GM21447 (cell line): ENCODE measurements around the gene MLLT1.

Experiments used
- ATAC-seq: cut with Tn5 transposase; IDR thresholded peaks from one replicate; pipeline ENCODE4 v1.9.1; 2021; ENCODE audit not compliant: unreplicated experiment

The MLLT1 gene

DNA sequence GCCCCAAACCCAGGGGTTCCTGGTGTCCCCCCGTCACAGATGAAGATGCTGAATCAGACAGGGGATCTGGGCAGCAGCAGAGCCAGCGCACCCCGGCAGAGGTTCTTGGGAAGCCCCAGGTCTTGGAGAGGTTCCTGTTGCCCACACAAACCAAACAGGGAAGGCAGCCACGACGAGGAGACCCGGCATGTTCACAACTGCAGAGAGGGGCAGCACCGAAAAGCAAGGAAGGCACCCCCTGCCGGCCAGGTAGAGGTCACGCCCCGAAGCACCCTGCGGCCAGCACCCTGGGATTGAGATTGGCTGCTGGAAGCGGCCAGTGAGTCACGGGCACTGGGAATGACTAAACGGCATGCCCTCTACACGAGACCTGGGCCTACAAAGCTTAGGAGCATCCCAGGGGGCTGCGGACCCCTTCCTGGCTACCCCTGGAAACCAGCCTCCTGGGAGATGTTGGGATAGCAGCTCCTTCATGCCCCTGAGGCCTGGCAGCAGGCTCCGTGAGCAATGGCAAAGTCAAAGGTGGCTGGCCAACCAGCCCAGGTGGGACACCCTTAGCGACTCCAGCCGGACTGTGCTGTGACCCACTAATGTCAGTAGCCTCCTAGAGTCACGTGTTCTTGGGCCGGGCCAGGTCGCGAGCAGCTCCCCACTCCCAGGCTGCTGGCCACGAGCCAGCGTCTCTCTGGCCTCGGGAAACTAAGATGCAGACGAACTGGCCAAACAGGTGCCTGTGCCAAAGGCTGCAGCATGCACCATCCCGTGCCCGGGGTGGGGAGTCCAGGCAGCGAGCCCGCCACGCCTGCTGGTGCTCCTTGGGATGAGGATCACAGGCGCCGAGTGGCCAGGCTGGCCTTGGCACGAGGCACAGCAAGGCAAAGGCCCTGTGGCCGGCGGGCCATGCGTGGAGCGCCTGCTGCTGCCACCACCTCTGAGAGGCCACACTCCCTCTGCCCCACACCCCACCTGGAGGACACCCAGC lies 43.2 kb downstream of the MLLT1 start:
- no peak for ATAC-seq

DNA sequence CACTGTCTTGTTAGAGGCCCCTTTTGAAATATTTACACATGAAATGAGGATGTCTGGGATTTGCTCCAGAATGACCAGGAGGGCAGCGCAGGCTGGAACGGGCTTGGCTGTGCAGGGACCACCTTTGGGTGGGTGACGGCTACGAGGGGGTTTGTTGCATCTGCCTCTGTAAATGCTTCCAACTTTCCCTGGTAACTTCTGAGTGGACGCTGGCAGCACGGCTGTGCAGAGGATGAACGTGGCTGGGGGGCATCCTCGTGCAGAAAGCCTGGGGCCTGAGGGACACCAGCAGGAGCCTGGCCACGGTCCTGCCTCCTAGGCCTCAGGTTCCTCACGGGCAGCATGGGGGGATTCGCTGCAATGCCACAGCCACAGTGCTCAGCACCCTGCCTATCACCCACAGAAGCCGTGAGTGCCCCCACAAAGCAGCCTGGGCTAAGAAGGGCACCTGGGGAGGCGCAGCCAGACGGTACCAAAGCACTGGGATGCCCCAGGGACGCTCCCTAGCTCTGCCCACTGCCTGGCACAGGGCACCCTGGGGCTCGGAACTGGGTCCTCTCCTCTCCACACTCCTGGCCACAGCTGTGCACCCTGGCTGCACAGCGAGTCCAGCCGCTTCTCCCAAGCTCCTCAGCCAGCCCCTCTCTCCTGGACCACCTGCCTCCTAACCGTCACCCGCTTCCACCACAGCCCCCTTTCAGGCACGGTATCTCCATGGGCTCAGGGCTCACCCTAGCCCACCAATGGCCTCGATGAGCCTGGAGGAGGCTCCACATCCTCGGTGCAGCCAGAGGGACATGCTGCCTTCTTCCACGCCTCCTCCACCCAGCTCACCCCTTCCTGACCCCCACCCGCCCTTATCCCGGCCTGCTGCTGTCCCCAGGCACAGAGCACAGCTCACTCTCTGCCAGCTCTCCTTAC lies 44.5 kb downstream of the MLLT1 start:
- ATAC-seq, result no peak

DNA sequence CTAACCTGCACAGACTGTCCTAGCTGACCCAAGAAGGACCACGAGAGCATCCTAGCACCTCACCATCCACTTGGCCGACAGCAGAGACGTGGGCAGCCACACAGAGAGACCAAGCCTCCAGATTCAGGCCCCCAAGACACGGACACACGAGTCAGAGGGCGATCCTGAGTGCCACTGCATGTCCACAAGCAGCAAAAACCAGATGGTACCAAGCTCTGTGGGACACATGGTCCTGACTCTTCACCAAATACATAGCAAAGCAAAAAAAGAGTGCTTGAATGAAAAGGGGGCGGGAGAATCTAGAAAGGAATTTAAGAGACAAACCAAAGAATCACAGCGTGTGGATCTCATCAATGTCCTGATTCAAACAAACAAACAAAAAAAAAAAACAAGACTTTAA lies 45.2 kb downstream of the MLLT1 start:
- no peak for ATAC-seq

DNA sequence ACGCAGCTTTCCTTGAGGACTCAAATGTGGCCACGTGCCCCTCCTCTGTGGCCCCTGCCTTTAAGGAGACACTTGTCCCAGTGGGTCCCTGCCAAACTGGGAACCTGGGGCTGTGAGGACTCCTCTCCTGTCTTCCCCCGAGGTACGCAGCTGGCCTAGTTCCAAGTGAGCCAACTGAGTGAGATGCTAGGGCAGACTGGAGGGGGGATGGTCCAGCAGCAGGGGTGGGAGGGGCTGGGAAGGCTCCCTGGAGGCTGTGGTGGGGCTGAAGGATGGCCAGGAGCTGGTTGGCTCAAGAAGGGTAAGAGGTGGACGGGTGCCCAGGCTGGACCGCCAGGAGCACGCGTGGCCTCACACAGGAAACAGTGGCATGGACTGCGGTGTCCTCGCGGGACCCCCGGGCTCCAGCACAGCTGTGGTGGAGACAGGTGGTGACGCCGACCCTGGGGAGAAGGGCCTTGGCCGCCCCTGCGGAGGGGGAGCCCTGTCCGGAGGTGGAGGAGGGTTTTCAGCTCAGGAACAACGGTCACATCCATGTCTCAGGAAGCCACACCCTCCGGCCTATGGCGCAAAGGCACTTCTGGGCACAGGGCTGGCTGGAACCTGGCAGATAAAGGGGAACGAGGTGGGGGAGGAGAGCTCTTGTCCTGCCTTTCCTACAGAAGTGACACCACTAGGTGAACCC lies 45.8 kb downstream of the MLLT1 start:
- no peak for ATAC-seq

DNA sequence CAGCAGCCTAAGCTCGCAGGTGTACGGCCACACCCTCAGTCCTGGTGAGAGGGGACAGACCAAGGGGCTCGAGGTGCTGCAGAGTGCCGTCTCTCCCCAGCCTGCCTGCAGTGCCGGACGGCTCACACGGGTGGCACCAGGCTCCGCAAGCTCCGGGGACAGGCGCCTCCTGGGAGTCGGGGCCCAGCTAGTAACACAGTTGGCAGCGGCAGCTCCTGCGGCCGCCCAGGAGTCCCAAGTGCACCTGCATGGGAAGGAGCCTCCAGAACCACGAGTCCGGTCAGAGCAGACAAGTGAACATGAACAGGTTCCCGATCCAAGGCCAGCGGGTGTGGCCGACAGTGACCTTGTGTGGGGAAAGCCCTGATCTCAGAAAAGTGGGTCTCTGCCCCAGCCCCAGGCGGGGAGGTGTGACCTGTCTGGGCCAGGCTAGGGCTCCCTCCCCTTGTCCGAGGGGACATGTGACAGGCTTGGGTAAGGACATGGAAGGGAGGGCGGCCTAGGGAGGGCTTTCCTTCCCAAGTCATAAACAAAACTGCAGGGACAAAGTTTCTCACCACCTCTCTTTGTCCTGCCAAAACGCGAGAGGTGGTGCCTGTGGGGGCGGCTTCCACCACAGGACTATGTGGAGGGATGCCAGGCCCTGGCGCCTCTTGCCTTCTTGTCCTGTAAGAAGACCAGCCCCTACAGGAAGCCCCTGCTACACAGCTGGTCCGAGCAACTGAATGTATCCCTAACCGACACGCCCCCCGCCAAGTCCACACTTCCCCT lies 46.5 kb downstream of the MLLT1 start:
- ATAC-seq, result no peak

DNA sequence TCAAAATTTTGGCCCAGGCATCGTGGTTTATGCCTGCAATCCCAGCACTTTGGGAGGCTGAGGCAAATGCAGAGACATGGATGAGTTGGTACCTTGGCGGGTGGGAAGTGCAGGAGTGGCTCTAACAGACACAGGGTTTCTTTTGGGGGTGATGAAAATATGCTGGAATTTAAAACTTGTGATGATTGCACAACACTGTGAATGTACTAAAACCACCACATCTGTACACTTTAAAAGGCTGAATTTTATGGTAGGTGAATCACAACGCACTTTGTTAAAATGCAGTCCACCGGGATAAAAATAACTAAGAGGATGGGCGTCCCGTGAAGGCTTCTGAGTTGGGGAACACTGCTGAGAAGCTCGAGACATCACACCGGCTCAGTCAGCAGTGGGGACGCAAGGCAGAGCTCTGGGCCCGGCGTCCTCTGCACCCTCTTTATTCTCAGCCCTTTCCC lies 47.1 kb downstream of the MLLT1 start:
- no peak for ATAC-seq

DNA sequence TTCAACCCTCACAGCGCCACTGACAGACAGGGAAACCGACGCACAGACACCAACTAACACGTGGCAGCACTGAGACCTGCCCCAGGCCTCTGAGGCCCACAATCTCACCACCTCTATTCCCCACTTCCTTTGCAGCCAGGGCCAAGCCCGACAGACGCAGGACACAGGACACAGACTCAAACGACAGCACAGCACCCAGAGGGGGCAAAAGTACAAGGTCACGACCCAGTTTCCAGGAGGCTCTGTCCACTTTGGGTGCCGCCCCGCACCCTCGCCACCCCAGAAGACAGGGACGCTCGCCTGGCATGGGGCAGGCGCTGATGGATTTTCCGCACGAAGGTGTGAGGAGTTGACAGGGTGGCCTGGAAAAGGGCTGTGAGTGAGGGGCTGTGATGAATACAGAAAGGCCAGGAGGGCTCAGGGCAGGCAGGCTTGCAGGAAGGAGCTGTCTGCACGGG lies 48.8 kb downstream of the MLLT1 start:
- no peak for ATAC-seq

DNA sequence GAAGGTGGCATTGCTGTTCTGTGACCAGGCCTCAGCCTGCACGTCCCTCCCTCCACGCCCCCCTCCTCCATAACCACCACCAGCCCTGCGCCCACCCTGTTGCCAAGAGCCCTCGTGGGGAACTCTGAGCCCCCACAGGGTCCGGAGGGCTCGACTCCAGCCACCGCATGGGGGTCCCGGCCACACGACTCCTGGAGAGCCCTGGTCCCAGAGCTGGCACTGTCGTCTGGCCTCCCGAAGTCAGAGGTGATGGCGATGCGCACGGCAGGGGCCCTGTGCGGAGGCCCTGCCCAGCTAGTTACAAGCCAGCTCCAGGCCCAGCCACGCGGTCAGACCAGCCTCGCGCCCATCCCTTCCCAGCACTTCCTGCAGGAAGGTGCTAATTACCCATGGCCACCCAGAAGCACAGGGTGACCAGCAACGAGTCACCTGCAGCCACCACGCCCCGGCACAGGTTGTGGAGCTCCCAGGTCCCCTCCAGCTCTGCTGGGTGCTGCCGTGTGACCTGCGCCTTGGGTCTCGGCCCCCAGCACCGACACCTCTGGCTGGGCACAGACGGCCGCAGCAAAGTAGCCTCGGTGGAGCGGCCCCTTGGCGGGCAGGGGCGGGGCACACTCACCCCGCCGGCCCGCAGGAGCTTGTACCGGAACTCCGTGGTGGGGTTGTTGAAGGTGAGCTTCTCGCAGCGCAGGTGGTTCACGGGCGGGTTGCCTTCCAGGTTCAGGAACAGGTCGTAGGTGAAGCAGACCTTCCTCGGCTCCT lies 49.6 kb downstream of the MLLT1 start:
- no peak for ATAC-seq

DNA sequence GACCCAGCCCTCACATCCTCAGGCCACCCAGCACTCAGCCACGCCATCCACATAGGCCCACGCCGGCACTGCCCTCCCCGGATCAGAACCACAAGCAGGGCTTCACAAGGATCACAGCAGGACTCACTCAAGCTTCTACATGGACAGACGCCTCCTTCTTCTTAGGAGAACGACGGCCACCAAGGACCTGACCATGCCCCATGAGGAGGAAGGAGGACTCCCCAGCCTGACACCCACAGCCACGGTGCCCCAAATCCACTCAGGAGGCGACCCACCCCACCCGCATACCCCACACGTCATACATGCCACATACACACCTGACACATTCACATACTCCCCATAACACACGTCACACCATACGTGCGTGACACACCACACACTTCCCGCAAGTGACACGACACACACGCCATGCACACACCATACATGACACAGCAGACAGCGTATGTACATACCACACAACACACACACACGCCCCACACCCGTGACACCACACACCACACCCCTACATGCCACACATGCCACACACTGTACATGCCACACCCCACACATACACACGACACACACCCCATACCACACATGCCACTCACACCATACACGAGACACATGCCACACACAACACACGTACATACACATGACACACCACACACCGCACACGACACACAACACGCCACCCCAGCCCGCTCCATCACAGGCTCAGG lies 50.4 kb downstream of the MLLT1 start:
- ATAC-seq, result no peak

DNA sequence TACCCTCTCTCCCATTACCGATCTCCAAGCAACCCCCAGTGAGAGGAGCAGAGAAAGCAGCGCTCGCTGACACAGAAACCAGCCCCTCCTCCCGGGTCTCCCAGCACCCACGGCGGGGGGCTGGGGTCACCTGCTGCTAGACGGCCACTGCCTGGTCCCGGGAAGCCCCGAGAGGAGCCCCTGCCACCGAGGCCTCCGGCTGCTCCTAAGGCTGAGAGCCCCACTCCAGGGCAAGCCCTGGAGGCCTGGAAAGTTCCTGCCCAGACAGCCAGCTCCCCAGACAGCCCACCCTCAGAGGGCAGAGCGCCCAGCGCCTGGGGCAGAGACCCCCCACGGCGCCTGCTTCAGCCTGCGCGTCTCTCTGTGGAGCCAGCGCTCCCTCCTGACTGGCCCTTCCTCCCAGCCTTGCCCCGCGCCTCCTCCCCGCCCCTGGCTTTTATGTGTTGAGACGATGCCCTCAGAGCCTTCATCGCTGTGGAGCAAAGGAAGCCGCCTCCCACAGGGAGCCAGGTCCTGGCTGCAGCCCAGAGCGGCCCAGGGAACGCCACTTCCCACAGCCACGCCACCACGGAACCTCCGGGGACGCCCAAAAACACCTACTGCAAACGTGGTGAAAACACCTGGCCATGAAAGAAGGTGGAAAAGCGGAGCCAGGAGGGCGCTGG lies 51.1 kb downstream of the MLLT1 start:
- no peak for ATAC-seq

DNA sequence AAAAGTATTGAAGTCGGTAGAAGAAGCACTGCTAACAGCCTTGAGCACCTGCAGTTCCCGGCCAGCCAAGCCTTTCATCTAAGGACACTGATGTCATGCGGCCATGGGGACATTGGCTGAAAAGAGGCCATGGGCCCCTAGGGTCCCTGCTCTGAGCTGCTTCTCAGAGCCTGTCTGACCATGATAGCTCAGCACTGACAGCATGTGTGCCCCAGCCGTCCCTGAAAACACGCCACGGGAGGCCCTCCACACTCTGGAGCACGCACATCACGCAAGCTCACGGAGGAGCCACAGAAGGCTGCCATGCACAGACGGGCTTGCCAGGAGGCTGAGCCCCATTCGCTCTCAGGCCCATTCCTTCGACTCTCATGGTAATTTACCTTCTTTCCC lies 51.8 kb downstream of the MLLT1 start:
- no peak for ATAC-seq

DNA sequence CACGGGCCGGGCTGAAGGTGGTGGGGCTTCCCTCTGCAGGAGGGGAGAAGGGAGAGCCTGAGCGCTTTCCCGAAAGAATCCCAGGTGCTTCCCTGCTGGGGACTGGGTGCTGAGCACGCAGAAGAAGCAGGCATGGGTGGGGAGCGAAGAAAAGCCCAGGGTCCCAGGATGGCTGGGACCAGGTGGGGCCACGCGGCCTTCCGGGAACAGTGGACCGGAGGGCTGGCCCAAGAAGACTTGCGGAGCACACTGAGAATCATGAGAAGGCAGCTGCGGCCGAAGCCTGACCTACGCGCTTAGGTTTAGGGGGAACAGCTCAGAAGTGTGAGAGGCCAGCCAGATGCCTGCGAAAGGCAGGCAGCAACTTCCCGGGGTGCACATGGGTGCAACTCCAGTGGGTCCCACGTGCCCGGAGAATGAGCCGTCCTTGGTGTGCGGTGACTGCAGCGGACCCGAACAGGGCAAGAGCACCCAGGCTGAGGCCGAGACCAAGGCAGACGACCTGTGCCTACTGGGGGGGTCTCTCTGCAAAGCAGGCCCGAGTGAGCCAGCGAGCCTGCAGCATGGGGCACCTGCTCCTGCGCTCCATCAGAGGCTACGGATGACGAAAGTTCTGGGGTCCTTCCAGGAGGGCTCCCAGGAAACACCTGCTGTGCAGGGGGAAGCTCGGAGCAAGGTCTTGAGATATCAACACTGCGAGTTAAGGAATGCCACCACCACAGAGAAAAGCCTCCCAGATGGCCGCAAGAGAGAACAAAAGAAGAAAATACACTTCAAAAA lies 52.4 kb downstream of the MLLT1 start:
- ATAC-seq, result no peak

DNA sequence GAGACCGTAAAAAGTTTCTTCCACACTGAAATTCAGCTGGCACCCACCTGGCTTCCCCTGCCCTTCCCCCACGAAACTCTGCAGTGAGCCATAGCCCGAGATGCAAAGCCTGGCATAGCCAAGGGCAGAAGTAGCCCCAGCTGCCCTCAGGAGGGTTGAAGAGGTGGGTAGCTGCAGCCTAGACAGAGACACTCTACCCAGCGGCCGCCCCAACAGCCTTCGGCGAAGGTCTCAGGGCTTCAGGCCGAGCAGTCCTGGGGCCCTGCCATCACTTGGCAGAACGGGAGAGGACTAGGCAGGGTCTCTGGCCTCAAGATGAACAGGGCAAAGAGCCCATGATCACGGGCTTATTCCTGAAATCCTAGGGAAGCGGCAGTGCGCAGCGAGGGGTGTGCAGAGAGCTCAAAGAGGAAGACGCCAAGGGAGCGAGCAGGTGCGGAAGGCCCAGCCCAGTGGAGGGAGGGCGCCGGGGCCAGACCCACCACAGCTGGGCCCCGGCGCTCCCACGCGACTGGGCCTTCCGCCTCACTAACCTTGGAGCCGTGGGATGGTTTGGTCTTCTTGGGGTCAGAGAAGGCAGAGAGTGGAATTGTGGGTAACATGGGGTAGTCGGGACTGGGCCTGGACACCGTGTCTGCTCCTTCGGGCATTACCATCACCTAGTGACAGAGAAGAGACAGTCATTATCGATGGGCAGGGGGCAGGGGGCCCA lies 53.2 kb downstream of the MLLT1 start:
- ATAC-seq, result no peak

DNA sequence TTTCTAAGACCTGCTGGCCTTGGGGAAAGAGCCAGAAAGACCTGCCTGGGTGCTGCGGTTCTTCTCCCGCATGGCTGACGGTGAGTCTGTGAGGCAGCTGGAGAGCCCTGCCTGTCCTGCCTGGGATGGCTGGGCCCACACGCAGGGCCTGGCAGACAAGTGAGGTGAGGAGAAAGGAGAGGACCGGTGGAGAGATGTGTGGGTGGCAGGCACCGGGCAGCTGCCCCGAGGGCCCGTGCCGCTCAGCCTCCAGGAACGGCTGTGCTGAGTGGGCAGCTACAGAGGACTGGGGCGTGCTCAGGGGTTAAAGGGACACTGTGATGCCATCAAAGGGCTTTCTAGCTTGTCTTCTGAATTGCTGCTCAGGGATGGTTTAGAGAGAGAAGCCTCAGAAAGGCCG lies 53.8 kb downstream of the MLLT1 start:
- ATAC-seq, result no peak

DNA sequence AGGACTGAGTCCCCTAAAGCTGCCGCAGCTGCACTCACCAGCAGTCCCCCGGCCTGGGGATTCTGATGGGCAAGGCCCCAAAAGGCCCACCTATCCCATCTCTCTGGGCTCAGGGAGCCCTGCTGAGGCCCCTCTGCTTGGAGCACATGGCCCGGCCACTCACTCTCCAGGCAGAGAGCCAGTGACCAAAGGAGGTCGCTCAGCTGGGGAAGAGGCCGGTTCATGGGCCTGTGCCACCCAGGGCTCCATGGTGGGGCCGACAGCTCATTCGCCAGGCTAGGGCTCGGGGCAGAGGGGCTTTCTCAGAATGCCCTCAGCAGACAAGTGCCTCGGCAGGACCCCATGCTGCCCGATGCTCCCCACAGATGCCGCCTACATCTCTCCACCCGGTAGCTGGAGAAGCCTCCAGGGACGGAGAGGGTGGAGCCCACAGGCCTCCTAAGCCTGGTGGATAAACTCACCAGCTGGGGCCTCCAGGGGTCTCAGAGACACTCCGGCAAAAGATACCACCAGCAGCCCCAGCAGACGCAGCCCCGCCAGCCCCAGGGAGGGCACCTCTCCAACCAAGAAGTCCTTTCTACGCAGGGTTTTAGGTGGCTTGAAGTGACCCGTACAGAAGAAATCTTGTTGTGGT lies 54.4 kb downstream of the MLLT1 start:
- no peak for ATAC-seq

DNA sequence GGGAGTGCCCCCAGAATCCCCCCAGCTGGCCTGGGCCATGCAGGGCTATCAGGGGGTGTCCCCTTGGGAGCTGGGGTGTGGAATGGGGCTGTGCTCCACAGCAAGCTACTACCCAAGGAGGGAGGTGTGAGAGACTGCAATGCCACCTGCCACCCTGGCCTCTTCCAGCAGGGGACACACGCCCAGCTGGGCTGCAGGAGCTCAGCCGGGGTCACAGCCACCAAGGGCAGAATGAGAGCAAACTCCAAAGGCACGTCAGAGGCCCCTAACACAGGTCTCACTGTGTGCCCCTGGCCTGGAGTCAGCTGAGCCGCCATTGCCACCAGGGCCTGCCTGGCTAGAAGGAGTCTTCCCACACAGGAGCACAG lies 55.5 kb downstream of the MLLT1 start:
- ATAC-seq, result no peak
